Effector memory CD4-positive, alpha-beta T cell (primary cell): Measurements from ENCODE around the gene EMILIN1.
"Not testable (repeated sequence)": the region's sequence is repeated elsewhere in the genome, so short reads cannot be mapped to it uniquely, and the experiment has no call there.

ENCODE experiments used
- DNase-seq, 3 donors: peaks; one replicate each; pipeline ENCODE4 v3.0.0-alpha.2; 2020
- H3K27ac ChIP-seq: 2 replicates; pipeline ENCODE4 v1.7.0; 2013; ENCODE audit warnings: mild to moderate bottlenecking, low read length, moderate library complexity; ENCODE audit not compliant: insufficient read depth, poor library complexity, severe bottlenecking
- H3K27me3 ChIP-seq: replicated peaks from 2 replicates; pipeline ENCODE4 v1.7.0; 2013; ENCODE audit warnings: mild to moderate bottlenecking, low read length; ENCODE audit not compliant: insufficient read depth, control insufficient read depth, poor library complexity, severe bottlenecking
- H3K36me3 ChIP-seq: 2 replicates; pipeline ENCODE4 v1.7.0; 2013; ENCODE audit warnings: mild to moderate bottlenecking, low read length, moderate library complexity; ENCODE audit not compliant: control insufficient read depth, insufficient read depth
- H3K4me1 ChIP-seq: 2 replicates; pipeline ENCODE4 v1.7.0; 2013; ENCODE audit warnings: low read length, mild to moderate bottlenecking; ENCODE audit not compliant: control insufficient read depth, insufficient read depth, poor library complexity, severe bottlenecking
- H3K4me3 ChIP-seq: 2 replicates; pipeline ENCODE4 v1.7.0; 2013; ENCODE audit warnings: low read length, low read depth, mild to moderate bottlenecking; ENCODE audit not compliant: insufficient read depth, poor library complexity, severe bottlenecking
- H3K9me3 ChIP-seq: 2 replicates; pipeline ENCODE4 v1.7.0; 2013; ENCODE audit warnings: mild to moderate bottlenecking, low read length, moderate library complexity; ENCODE audit not compliant: control insufficient read depth

Gene EMILIN1

GRCh38 chr2:27070653-27071276 lies 7.7 kb upstream of the EMILIN1 start:
- Histone ChIP-seq H3K9me3 (no peaks in the 10 kb centered on the region), H3K4me1 (peaks cover 31% of the 10 kb centered on the region), H3K4me3 (peak overlapping the region; percentile 77), H3K36me3 (peaks cover 16% of the 10 kb centered on the region), H3K27me3 (no peaks in the 10 kb centered on the region), H3K27ac (peak overlapping the region; percentile 94)
- DNase-seq, result no peak

GRCh38 chr2:27071277-27071989 lies 7.0 kb upstream of the EMILIN1 start, which contains the start of gene OST4:
TSS of gene OST4 (minus strand) at chr2:27071654.
- H3K4me3 ChIP-seq, result peak within 1 kb of the TSS; percentile 77
- H3K27me3 ChIP-seq, result no peaks in the 10 kb centered on the region
- peak; percentile 79 to 85 (median 84) for DNase-seq
- peaks cover 16% of the 10 kb centered on the region for H3K36me3 ChIP-seq
- H3K27ac ChIP-seq, result peak within 1 kb of the TSS; percentile 94
- no peaks in the 10 kb centered on the region for H3K9me3 ChIP-seq
- peaks cover 31% of the 10 kb centered on the region for H3K4me1 ChIP-seq

DNA sequence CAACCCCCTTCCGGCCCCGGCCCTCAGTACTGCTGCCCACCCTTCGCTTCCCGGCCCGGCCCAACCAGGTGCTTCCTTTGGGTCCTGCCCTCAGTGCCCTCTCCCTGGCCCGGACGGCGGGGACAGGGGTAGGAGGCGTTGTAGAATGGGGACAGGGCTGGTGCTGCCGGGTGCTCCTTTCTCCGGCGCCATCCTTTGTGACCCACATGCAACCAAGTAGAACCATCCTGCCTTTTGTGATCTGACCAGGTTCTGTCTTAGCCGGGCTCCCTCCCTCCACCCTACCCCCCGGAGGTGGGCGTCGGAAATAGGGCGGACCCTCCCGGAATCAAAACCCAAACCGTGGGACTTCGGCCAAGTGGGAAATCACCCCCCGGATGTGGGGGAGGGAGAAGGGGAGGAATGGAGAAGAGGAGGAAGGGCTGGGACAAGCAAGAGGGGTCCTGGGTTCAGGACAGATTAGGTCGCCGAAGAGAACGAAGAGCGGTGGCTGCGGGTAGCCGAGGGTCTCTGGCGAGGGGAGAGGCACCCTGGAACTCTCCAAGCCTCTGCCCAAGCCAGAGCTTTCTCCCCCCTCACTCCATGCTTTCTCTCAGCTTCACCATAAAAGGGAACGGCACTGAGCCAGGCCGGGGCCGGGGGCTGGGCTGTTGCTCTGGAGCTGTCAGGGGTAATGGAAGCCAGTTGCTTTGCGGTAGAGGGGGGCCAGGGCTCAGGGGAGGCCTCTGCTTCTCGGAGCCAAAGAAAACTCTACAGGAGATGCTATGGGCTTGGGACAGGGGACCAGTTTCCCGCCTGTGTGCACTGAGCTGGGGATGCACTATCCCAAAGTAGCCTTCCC lies 6.2 kb upstream of the EMILIN1 start:
- peak in 1 of 3 donors; percentile 7 for DNase-seq
- H3K36me3 ChIP-seq, result peaks cover 16% of the 10 kb centered on the region
- peak overlapping the region; percentile 94 for H3K27ac ChIP-seq
- H3K4me1 ChIP-seq, result peaks cover 31% of the 10 kb centered on the region
- no peaks in the 10 kb centered on the region for H3K9me3 ChIP-seq
- H3K4me3 ChIP-seq, result peak overlapping the region; percentile 77
- H3K27me3 ChIP-seq, result no peaks in the 10 kb centered on the region

GRCh38 chr2:27072920-27073319 lies 5.5 kb upstream of the EMILIN1 start:
- H3K4me3 ChIP-seq, result no peak overlapping the region
- H3K27ac ChIP-seq, result no peak overlapping the region
- H3K27me3 ChIP-seq, result no peaks in the 10 kb centered on the region
- H3K9me3 ChIP-seq, result no peaks in the 10 kb centered on the region
- peaks cover 10% of the 10 kb centered on the region for H3K36me3 ChIP-seq
- no peak for DNase-seq
- H3K4me1 ChIP-seq, result peaks cover 31% of the 10 kb centered on the region

DNA sequence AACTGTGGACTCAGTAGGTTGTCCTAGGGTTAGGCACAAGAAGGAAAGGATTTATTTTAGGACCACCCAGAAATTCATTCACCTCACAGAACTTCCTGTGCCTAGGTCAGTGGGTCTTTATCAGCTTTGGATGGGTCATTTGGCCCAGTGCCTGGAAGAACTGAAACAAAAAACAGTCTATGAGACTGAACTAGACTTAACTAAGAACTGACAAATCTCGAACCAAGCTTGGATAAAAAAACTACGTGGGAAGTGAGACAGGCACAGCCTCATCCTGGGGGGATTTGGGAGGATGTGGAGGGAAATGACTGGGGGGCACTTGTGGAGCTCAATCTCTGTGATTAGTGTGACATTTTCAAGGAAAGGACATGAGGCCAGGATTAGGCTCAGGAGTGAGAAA lies 4.6 kb upstream of the EMILIN1 start:
- Histone ChIP-seq H3K4me1 (peaks cover 31% of the 10 kb centered on the region), H3K9me3 (no peaks in the 10 kb centered on the region), H3K27ac (no peak overlapping the region), H3K27me3 (no peaks in the 10 kb centered on the region), H3K4me3 (no peak overlapping the region), H3K36me3 (peaks cover 8% of the 10 kb centered on the region)
- no peak for DNase-seq

- Histone ChIP-seq H3K9me3 (no peaks in the 10 kb centered on the region), H3K27me3 (no peaks in the 10 kb centered on the region), H3K27ac (peak overlapping the region; percentile 18), H3K4me3 (no peak overlapping the region), H3K36me3 (no peaks in the 10 kb centered on the region), H3K4me1 (peaks cover 27% of the 10 kb centered on the region)
- DNase-seq, result peak; percentile 19 to 43 (median 26)
Measured at GRCh38 chr2:27074738-27075565, 3.5 kb upstream of the EMILIN1 start.

GRCh38 chr2:27075566-27075871 lies 2.9 kb upstream of the EMILIN1 start:
- peaks cover 21% of the 10 kb centered on the region for H3K4me1 ChIP-seq
- H3K36me3 ChIP-seq, DNase-seq, H3K27ac ChIP-seq, H3K27me3 ChIP-seq, H3K4me3 ChIP-seq, H3K9me3 ChIP-seq: not testable (repeated sequence)

DNA sequence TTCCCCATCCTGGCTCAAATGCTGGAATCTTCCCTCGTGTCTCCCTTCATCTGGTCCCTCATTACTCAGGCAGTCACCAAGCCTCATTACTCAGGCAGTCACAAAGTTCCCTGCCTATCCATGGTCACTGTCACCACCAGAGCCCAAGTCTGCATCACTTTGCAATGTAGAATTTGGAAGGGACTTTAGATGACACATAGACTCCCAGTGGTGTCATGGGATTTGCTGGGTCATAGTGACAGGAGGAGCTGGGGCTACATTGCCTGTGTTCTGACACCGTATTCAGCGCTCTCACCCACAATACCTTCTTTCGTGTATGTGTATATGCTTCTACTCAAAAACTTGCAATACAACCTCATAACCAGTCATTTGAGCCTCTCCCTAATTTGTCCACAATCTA lies 2.1 kb upstream of the EMILIN1 start:
- no peaks in the 10 kb centered on the region for H3K9me3 ChIP-seq

DNA sequence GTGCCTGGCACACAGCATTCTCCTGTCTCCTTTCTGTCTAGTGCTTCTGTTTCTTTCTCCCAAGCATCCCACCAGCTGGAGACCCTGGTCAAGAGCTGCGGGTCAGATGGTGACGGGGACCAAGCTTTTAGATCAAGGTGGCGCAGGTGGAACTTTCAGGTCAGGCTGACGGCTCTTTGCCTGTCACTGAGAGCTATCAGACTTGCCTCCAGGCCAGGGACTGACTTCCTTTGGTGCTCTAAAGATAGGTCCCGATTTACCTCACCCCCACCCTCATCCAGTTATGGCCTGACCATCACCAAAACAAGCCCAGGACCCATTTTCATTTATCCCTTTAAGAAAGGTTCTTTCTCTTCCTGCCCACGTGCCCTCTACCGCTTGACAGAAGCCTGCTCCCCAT lies 1.2 kb upstream of the EMILIN1 start:
- Histone ChIP-seq H3K4me1 (peaks cover 27% of the 10 kb centered on the region), H3K36me3 (no peaks in the 10 kb centered on the region), H3K4me3 (no peak overlapping the region), H3K27ac (no peak overlapping the region), H3K27me3 (no peaks in the 10 kb centered on the region), H3K9me3 (no peaks in the 10 kb centered on the region)
- DNase-seq, result no peak

More for the DNA sequence above, 2.1 kb upstream of the EMILIN1 start:
- no peak for DNase-seq
- Histone ChIP-seq H3K4me1 (peaks cover 21% of the 10 kb centered on the region), H3K36me3 (no peaks in the 10 kb centered on the region), H3K27ac (no peak overlapping the region), H3K4me3 (no peak overlapping the region), H3K27me3 (no peaks in the 10 kb centered on the region)
